ENCODE data around the gene SPATA4. TPM values are rescaled to one million over a fixed set of nuclear protein-coding genes. Genes with fewer than 3 reads are reported as not detected.
"Not testable (repeated sequence)": the region's sequence is repeated elsewhere in the genome, so short reads cannot be mapped to it uniquely, and the experiment has no call there.

Gene SPATA4
- total RNA-seq: not detected

DNA sequence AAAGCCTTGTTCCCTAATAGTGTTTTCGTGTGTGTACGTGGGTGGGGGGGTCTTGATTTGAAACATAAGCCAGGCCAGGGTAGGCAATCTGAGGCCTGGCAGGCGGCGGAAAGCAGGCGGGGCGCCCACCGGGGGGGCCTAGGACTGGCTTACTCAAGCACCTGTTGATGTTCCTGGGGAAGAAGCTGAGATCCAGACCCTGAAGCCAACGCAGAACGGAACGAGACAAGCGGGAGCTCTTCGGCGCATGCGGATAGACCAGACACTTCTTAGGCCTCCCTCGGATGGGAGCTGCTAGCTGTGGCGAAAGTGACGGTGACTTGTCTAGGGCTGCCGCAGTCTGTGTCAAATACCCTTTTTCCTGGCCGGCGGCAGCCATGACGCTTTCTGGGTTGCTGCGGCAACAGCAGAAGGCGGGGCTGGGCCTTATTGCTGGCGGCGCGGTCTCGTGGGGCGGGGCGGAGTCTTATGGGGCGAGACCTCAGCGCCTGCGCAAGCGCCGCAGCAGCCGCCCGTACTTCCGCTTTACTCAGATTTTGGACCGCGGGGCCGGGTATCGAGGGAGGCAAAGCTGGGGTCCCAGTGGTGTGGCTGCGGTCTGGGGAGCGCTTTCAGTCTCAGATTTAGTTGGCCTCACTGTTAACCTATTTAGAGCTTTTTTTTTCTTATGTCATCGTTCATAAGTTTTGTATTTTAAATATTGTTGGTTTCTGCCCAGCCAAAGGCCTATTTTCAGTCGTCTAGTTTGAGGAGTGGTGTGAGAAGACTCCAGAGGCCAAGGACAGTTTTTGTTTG lies at the start of gene SPATA4:
Gene SPATA4, minus strand, starts transcription at position 402 of the 795 bp plus-strand sequence. Its CDS starts 23 bp downstream, at position 379.
- POLR2A ChIA-PET: interaction anchor here (0.6 kb wide), 1 partner anchor 1845 kb away, joined by 3 read pairs; no protein-coding TSS in a partner anchor

DNA sequence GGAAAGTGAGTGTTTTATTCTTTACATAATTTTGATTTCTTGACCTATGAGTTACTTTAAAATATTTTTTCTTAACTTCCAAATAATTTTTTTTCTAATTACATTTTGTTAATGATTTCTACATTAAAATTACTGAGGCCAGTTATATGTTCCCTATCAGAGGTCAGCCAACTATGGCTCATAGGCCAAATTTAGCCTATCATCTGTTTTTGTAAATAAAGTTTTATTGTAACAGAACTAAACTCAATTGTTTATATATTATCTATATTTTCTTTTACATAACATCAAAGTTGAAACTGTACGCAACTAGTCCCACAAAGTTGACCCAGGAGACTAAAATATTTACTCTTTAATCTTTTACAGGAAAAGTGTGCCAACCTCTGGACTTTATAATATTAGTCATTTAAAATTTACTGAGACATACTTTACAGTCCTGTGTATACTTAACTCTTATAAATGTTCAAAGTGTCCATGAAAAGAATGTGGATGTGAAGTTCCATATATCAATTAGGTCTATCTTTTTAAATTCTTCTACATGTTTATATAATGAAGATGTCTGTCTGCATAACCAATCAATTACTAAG lies 47.5 kb upstream of the SPATA4 start:
- POLR2A ChIA-PET: no interaction called here
- CTCF ChIA-PET: no interaction called here

More for the DNA sequence above, at the start of gene SPATA4:
- CTCF ChIA-PET: interaction anchor here (0.7 to 0.9 kb wide), 2 partner anchors 83 to 150 kb away, joined by 3 to 4 read pairs; no protein-coding TSS in a partner anchor

DNA sequence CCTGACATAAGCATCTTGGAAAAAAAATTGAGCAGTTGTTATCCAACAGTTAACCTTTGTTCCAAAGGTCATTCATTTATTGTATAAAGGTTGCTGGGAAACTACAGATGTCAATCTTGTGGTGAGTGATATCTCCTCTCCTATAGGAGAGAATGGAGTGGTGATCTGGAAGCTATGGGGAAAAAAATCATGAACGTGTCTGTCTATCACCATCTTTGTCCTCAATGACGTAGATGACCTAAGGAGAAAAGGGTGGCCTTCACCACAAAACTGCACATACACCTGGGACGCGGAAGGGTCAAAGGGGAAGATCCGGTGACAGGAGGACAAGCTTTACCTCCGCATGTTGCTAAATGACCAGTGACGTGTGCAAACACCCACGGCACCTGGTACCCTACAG lies 46.3 kb upstream of the SPATA4 start:
- ChIA-PET POLR2A (no interaction called here), CTCF (no interaction called here)

DNA sequence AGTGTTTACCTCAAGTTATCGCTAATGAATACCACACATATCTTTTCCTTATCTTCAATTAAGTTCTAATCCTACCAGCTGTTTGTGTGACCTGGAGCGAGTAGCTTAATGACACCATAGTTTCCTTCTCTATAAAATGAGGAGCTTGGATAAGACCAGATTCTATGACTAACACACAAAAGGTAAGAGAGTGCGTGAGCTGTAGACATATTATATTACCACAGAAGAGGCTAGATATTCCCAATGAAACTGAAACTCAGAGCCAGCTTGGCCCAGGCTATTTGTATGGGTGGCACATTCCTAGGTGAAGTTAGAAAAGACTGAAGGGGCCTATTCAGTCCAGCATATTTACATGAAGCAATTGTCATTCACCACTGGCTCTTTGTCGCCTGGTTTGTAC lies 43.4 kb upstream of the SPATA4 start:
- CTCF ChIA-PET: no interaction called here
- POLR2A ChIA-PET: no interaction called here

DNA sequence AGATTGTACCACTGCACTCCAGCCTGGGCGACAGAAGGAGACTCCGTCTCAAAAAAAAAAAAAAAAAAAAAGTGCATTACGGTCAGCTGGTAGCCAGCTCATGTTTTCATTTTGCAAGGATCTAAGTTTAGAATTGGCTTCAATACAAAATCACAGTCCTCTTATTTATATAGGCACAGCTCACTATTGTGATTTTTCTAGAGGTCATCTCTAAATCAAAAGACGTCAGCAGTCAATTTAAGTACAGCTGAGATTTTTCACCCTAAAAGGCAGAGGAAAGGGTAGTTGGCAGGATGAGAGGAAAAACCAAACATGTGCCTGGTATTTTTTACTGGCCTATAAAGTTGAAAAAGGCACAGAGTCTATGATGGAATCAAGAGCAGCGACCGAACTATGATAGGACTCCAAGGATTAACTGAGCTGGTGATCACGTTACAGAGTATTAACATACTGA lies 42.8 kb upstream of the SPATA4 start:
- CTCF ChIA-PET: no interaction called here
- POLR2A ChIA-PET: no interaction called here

DNA sequence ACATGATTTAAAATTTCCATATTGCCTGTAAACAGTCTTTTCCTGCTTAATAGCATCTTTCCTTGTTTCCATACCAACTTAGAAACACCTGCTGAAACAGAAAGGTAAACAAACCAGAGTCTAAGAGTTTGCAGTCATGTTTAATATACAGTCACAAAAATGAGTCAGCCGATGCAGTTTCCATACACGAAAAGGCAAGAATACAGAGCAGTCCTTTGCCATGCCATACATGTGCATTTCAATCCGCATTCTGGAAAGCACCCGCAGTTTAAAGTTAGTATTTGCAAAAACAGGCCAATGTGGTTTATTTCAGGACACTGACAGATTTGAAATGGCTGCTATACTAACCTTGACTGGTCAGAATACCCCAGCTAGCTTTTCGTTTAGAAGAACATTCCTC lies 41.6 kb upstream of the SPATA4 start:
- ChIA-PET CTCF (no interaction called here), POLR2A (no interaction called here)

DNA sequence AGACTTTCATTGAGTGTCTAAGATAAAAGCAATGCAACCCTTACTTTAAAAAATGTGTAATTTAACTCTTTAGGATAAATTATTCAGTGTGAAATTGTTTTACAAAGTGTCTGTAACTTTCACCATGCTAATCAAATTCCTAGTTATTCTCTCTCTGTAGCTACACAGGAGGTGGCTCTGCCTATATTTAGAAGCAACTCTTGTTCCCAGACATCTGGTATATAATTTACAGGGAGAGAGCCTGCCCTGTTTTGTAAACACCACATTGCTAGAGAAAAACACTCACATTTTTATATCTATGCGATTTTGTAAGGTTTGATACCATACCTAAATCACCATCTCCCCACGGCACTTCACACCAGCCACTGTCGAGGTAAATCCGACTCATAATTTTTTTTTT lies 35.5 kb upstream of the SPATA4 start:
- POLR2A ChIA-PET: no interaction called here
- CTCF ChIA-PET: no interaction called here

DNA sequence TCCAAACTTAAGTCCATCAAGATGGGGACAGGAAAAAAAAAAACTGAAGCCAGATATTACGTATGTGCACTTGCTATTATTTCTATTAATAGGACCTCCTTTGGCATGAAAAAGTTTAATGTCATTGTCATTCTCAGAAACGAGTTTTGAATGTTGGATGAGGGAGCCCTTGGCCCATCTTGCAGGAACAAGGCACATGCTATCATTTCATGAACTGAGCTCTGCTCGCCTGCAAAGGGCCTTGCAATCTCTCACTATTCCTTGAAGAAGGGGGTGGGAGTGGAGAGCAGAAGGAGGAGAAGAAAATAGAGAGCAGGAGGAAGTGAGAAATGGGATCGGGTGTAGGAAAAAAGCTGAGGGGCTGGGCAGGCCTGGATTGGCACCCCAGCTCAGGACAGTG lies 34.3 kb upstream of the SPATA4 start:
- ChIA-PET POLR2A (no interaction called here), CTCF (no interaction called here)

DNA sequence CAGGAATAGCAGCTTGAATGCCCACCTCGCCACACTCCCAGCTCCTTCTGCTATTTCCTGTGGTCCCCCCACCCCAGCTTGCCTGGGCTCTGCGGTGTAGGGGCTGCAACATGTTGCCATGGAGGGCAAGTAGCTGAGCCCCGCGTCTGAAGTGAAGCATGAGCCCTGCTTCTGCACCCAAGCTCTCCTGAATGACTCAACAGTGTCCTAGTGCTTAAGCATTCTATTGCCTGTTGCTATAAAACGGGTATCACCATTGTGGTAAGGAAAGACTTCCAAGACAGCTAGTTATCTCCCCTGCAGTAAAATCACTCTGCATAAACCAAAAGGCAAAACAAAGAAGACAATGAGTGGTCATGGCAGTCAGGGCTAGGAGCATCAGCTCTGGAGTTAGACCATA lies 31.4 kb upstream of the SPATA4 start:
- ChIA-PET POLR2A (no interaction called here), CTCF (no interaction called here)

DNA sequence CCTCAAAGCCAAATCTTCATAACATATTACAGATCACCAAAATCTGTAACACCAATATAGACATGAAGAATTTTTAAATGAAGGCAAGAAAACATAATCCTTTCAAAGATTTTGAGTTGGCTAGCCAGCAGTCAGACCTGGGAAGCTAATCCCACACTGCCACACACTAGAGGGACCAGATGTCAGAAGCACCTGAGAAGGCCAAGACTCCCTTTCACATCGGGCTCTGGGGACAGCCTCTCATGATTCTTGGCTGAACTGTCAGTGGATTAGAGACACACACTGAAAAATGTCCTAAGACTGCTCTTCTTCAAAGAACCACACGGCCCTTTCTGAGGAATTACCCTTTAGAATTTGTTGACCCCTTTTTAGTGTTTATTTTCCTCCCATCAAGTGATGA lies 28.2 kb upstream of the SPATA4 start:
- ChIA-PET POLR2A (no interaction called here), CTCF (no interaction called here)

DNA sequence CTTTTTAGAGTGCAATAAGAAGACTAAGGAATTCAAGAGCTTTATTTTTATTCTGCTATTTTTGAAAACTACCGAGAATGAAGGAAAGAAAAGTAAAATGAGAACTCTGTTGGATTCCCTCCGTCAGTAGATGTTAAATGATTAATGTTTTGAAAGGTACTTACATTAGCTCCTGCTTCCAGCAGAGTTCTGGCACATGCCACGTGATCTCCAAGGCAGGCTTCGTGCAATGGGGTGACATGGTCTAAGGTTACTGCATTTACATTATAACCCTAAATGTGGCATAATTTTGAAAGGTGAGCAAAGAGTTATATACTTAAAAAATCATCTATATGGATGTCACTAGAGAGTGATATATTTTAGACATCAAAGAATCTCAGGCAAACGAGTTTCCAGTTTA lies 26.8 kb upstream of the SPATA4 start:
- CTCF ChIA-PET: no interaction called here
- POLR2A ChIA-PET: no interaction called here

DNA sequence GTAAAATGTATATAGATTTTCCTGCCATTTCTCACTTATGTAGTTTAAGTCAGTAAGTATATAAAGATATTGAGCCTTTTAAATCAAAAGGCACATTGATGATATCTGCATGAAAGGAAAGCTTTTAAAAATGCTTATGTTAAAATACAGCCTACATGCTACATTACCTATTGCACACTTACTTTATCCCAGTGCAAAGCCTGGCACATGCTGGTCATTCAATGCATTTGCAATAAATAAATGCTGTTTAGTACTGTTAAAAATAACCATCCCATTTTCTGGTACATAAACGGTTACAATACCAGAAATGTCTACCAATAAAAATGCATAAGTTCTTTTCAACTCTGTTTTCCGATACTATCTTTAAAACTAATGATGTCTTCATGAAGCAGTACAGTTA lies 22.1 kb upstream of the SPATA4 start:
- CTCF ChIA-PET: interaction anchor here (0.6 kb wide), 1 partner anchor 873 kb away, joined by 4 read pairs; no protein-coding TSS in a partner anchor
- POLR2A ChIA-PET: no interaction called here

DNA sequence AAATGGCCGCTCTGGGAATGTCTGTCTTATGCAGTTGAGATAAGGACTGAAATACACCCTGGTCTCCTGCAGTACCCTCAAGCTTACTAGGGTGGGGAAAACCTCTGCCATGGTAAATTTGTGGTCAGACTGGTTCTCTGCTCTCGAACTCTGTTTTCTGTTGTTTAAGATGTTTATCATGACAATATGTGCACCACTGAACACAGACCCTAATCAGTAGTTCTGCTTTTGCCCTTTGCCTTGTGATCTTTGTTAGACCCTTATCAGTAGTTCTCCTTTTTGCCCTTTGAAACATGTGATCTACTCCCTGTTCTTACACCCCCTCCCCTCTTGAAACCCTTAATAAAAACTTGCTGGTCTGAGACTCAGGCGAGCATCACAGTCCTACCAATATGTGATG lies 17.0 kb upstream of the SPATA4 start:
- POLR2A ChIA-PET, CTCF ChIA-PET: not testable (repeated sequence)

DNA sequence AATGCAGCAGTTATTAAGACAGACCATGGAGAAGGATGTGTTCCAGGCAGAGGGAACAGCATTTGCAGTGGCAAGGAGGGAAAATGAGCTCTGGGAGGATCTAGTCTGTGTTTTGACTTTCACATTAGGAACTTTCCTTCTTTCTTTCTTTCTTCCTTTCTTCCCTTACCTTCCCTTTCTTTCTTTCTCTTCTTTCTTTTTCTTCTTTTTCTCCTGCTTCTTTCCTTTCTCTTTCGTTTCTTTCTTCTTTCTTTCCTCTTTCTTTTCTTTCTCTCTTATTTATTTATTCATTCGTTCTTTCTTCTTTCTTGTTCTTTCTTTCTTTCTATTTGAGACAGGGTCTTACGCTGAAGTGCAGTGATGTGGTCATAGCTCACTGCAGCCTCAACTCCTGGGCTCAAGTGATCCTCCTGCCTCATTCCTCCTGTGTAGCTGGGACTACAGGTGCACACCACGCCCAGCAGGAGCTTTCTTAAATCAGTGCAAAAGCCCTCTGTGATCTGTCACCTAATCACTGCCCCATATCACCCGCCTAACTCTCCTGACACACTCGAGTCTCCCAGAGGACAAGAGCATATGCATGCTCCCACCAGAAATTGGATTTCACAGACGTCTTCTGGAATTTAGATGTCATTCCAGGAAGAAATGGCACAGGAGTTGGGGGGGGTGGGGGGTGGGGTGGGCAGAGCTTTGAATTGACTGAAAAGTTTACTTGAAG lies 15.4 kb upstream of the SPATA4 start:
- ChIA-PET POLR2A (no interaction called here), CTCF (no interaction called here)

DNA sequence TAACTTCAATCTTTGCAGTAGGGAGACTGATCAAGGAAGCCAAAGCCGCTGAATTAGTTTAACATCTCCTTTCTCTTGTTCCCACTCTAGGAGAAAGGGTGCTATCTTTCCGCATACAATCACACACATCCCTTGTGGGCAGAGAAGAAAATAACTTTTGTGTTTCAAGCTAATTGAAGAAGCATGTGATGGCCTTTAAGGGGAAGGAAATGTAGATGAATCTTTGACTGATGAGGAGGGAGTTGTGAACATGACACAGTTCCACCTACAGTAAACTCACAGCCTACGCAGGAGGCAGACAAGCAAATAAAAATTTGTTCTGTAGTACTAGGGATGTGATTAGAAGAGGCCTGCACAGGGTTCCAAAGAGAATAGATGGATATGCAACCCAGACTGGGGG lies 14.7 kb upstream of the SPATA4 start:
- ChIA-PET CTCF (no interaction called here), POLR2A (no interaction called here)

DNA sequence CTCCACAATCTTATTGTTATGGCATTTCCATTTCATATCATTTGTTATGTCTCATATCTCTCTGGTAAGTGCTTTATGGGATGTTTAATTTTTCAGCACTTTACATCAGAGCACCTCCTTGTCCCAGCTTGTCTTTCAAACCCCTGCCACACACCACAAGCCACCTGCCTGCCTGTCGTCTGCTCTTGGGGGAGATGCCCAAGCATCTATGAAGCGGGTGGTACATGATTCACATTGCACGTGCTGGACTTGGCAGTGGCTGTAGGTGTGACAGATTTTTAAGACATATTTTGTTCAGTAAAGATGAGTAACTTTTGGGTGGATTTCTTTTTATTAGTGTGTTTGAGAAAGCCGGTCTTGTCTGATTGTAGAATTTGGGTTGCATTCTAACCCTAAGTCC lies 14.2 kb upstream of the SPATA4 start:
- ChIA-PET CTCF (no interaction called here), POLR2A (no interaction called here)

DNA sequence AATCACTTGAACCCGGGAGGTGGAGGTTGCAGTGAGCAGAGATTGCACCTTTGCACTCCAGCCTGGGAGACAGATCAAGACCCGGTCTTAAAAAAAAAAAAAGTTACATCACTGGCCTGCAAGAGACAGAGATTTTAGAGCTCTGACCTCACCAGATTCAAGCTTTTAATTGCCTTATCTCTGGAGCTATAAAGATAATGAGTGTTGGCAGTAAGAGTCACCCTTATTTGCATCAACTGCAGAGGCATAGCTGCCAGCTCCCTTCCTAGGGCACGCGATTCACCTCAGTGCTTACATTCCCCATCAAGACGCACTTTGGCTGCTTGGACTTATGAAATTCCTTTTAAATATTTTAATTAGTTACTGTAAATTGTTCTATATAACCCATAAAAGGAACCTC lies 12.5 kb upstream of the SPATA4 start:
- CTCF ChIA-PET: no interaction called here
- POLR2A ChIA-PET: no interaction called here

DNA sequence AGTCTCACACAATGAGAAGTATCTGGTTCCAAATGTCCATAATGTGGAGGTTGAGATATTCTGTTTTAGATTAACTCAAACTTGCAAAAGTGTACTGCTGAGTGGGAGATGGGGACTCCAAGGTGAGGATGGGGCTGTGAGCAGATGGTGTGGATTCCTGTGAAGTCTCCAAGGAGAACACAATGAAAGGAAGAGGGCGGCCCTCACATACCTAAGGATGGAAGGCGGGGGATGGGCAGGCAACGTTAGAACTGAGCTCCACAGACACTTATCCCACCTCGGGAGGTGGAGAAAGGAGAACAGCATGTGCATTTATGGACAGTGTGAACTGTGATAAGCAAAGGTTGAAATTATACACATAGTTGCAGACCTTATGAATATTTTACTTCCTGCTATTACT lies 9.9 kb upstream of the SPATA4 start:
- ChIA-PET CTCF (no interaction called here), POLR2A (no interaction called here)

DNA sequence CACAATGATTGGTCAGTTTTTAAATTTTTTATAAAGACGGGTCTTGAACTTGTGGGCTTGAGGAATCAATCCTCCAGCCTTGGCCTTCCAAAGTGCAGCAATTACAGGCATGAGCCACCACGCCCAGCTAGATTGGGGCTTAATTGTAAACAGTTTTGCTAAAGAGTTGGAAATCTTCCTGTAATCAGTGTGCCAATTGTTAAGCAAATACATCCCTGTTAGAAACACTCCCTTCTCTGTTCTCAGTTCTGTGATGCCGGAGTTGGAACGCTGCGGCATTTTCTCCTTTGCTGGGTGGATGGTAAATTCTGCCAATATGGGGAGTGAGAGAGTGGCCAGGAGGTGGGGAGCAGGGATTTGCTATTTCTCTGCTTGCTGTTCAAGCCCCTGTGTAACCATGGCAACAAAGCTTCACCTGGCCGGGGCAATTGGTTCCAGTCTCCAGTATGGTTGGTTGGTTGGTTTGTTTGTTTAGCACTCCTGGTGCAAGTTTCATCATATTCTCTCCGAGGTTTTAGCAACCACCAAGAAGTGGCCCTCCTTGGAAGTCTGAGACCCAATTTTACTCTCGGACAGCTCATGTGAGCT lies 3.0 kb upstream of the SPATA4 start:
- CTCF ChIA-PET: no interaction called here
- POLR2A ChIA-PET: no interaction called here

DNA sequence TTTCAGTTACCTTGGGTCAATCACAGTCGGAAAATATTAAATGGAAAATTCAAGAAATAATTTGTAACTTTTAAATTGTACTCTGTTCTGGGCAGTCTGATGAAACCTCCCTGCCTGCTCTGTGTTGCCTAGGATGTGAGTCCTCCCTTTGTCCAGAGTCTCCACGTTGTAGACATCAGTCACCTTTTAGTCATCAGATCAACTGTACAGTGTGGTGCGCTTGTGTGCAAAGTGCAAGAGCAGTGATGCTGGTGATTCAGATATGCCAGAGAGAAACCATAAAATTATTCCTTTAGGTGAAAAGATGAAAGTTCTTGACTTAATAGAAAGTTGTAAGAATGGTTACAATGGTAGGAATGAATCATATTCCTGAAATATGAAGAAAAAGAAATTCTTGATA lies 1.4 kb downstream of the SPATA4 start:
- CTCF ChIA-PET: no interaction called here
- POLR2A ChIA-PET: no interaction called here

DNA sequence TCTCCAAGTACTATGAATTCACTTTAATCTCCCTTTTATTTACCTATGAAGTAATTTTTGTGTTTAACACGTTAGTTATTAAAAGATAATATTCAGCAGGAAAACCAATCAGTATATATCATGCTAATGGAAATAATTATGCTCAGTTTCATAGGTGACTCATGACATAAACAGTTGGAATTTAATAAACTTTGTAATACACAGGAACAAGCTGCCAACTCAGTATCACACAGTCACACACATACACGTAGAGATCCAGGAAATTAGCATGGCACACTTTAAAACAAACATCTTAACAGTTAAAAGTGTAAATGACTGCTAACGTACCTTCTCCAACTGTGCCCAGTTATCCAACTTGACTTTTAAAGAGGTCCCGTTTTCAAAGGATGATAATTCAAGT lies 2.3 kb downstream of the SPATA4 start:
- POLR2A ChIA-PET: no interaction called here
- CTCF ChIA-PET: no interaction called here
